PC-3 (cell line): ENCODE results near the gene EXOSC7.

Experiments
- EZH2 ChIP-seq: fragments of 300-600 bp; sonication (generic); IDR thresholded peaks from one replicate; pipeline ENCODE4 v1.6.1; 2017; ENCODE audit warnings: antibody characterized with exemption, mild to moderate bottlenecking, low read length; ENCODE audit not compliant: unreplicated experiment
- EZH2phosphoT487 ChIP-seq: fragments of 300-600 bp; sonication (generic); IDR thresholded peaks from 2 replicates; pipeline ENCODE4 v1.6.1; 2018; ENCODE audit warnings: mild to moderate bottlenecking, antibody characterized with exemption, low read length, borderline replicate concordance

- no peak for TF ChIP-seq EZH2phosphoT487
- no peak for TF ChIP-seq EZH2
These were observed 59.6 kb downstream of the EXOSC7 start for GRCh38 chr3:45035441-45036301.
